HCEC 1CT (cell line): ENCODE results near the gene TDRD9.

Experiments used
- DNase-seq: peaks from one replicate; pipeline ENCODE4 v3.0.0-alpha.2; 2017

Gene TDRD9

GRCh38 chr14:104034976-104035699, 106.9 kb downstream of the TDRD9 start:
- no peak for DNase-seq

GRCh38 chr14:104036212-104036611, 108.0 kb downstream of the TDRD9 start:
- DNase-seq: no peak

- DNase-seq: no peak
These were observed 108.8 kb downstream of the TDRD9 start for GRCh38 chr14:104037074-104037473.

- no peak for DNase-seq
These were observed 109.6 kb downstream of the TDRD9 start for GRCh38 chr14:104037903-104038302.

- DNase-seq: no peak
These were observed 111.0 kb downstream of the TDRD9 start for GRCh38 chr14:104039214-104039613.

GRCh38 chr14:104040539-104040938, 112.3 kb downstream of the TDRD9 start:
- DNase-seq: no peak

- no peak for DNase-seq
These were observed 113.3 kb downstream of the TDRD9 start for GRCh38 chr14:104041430-104042104.

GRCh38 chr14:104044016-104044415, 115.8 kb downstream of the TDRD9 start:
- DNase-seq: no peak

- no peak for DNase-seq
These were observed 119.5 kb downstream of the TDRD9 start for GRCh38 chr14:104047761-104048160.

- DNase-seq: peak; percentile 66
These were observed 120.7 kb downstream of the TDRD9 start for GRCh38 chr14:104048758-104049507.

GRCh38 chr14:104049576-104050240, 121.5 kb downstream of the TDRD9 start:
- DNase-seq: no peak

GRCh38 chr14:104051092-104051813, 123.0 kb downstream of the TDRD9 start:
- no peak for DNase-seq

- DNase-seq: no peak
These were observed 126.1 kb downstream of the TDRD9 start for GRCh38 chr14:104054222-104054905.

GRCh38 chr14:104062281-104062680, 134.0 kb downstream of the TDRD9 start:
- no peak for DNase-seq

GRCh38 chr14:104064003-104064402, 135.7 kb downstream of the TDRD9 start:
- no peak for DNase-seq

GRCh38 chr14:104066279-104066678, 138.0 kb downstream of the TDRD9 start:
- DNase-seq: no peak

- DNase-seq: no peak
These were observed 138.6 kb downstream of the TDRD9 start for GRCh38 chr14:104066719-104067295.

- no peak for DNase-seq
These were observed 141.3 kb downstream of the TDRD9 start for GRCh38 chr14:104069541-104069940.

- DNase-seq: peak; percentile 19
These were observed 144.3 kb downstream of the TDRD9 start for GRCh38 chr14:104072586-104072985.

GRCh38 chr14:104073764-104074163, 145.5 kb downstream of the TDRD9 start:
- no peak for DNase-seq

GRCh38 chr14:104075530-104076151, 147.4 kb downstream of the TDRD9 start:
- DNase-seq: no peak
